ENCODE results near the gene OR5A2. TPM values are rescaled to one million over a fixed set of nuclear protein-coding genes. Genes with fewer than 3 reads are reported as not detected.
"Not testable (repeated sequence)": the region's sequence is repeated elsewhere in the genome, so short reads cannot be mapped to it uniquely, and the experiment has no call there.

The OR5A2 gene
- polyA plus RNA-seq (2013, experiment 1 of 2; ENCODE audit: insufficient read length), result not detected
- not detected for polyA plus RNA-seq (2013, experiment 2 of 2; ENCODE audit: insufficient read length)

- DNase-seq, result peak; percentile 8
These were observed at the start of gene OR5A2 for GRCh38 chr11:59426361-59427067. OR5A2 (minus strand) TSS chr11:59426413; CDS start chr11:59422953, 3,460 bp downstream.

GRCh38 chr11:59475176-59475575 lies 49.0 kb upstream of the OR5A2 start:
- no peak for DNase-seq

GRCh38 chr11:59473015-59473414 lies 46.8 kb upstream of the OR5A2 start, which contains the start of gene OR4D10:
OR4D10 (plus strand) TSS chr11:59473315; CDS start chr11:59477430, 4,115 bp downstream.
- no peak for DNase-seq

- DNase-seq, result no peak
These were observed 37.0 kb upstream of the OR5A2 start for GRCh38 chr11:59463190-59463641.

GRCh38 chr11:59459916-59460315 lies 33.7 kb upstream of the OR5A2 start:
- no peak for DNase-seq

GRCh38 chr11:59456661-59457060 lies 30.4 kb upstream of the OR5A2 start, which contains the start of gene OR4D6:
OR4D6 (plus strand) TSS chr11:59456961; CDS start chr11:59456961, 0 bp downstream.
- no peak for DNase-seq

GRCh38 chr11:59448484-59448883 lies 22.3 kb upstream of the OR5A2 start:
- DNase-seq, result no peak

GRCh38 chr11:59445624-59446023 lies 19.4 kb upstream of the OR5A2 start:
- DNase-seq, result not testable (repeated sequence)

GRCh38 chr11:59437770-59438169 lies 11.6 kb upstream of the OR5A2 start:
- no peak for DNase-seq

- no peak for DNase-seq
These were observed 10.0 kb upstream of the OR5A2 start, which contains the start of gene OR5A1 for GRCh38 chr11:59436169-59436568. OR5A1 (plus strand) TSS chr11:59436469; CDS start chr11:59443169, 6,700 bp downstream.

- peak; percentile 44 for DNase-seq
These were observed 3.8 kb upstream of the OR5A2 start for GRCh38 chr11:59429924-59430516.

- no peak for DNase-seq
These were observed 812 bp upstream of the OR5A2 start for GRCh38 chr11:59427068-59427382.

GRCh38 chr11:59425131-59425530 lies 1.1 kb downstream of the OR5A2 start:
- no peak for DNase-seq

GRCh38 chr11:59423835-59424234 lies 2.4 kb downstream of the OR5A2 start:
- DNase-seq, result no peak

- DNase-seq, result no peak
These were observed 8.1 kb downstream of the OR5A2 start for GRCh38 chr11:59418156-59418555.

GRCh38 chr11:59417023-59417422 lies 9.2 kb downstream of the OR5A2 start:
- DNase-seq, result no peak

- no peak for DNase-seq
These were observed 9.6 kb downstream of the OR5A2 start for GRCh38 chr11:59416613-59417012.

- DNase-seq, result no peak
These were observed 11.1 kb downstream of the OR5A2 start for GRCh38 chr11:59415111-59415510.

GRCh38 chr11:59413646-59414045 lies 12.6 kb downstream of the OR5A2 start:
- no peak for DNase-seq

- DNase-seq, result no peak
These were observed 22.7 kb downstream of the OR5A2 start for GRCh38 chr11:59403546-59403945.

- DNase-seq, result no peak
These were observed 25.0 kb downstream of the OR5A2 start for GRCh38 chr11:59401262-59401552.

GRCh38 chr11:59400461-59401261 lies 25.6 kb downstream of the OR5A2 start:
- DNase-seq, result no peak

GRCh38 chr11:59394186-59394585 lies 32.0 kb downstream of the OR5A2 start:
- no peak for DNase-seq
